Measurements from ENCODE around the gene WDFY3. TPM values are rescaled to one million over a fixed set of nuclear protein-coding genes. Genes with fewer than 3 reads are reported as not detected.
A peak's percentile ranks its signal among the peaks of the same experiment; 100 is the strongest.

The WDFY3 gene
- total and polyA plus RNA-seq, 7 donors: 3.2 to 54.2 (median 38.2) TPM

DNA sequence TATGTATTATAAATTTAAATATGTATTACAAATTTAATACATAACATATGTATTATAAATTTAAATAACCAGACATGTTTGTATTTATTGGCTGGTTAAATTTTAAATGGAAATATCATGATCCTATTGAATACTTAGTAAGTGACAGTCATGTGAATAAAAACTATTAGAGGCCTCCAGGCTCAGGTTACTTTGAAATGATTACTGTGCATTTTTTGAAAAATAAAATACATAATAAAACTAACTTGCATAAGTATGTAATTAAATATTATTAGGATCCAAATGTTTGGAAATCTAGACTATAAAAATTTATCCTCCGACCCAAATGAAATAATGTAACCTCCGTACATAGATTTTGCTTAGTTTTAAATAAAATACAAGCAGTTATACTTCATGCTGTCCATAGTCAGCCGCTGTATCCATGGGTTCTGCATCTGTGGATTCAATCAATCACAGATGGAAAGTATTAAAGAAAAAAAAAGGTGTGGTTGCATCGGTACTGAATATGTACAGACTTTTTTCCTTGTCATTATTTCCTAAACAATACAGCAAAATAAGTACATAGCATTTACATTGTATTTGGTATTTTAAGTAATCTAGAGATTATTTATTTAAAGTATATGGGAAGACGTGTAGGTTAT is 140.7 kb downstream of the WDFY3 start:
- Histone ChIP-seq H3K4me1 (no peaks in the 10 kb centered on the region), H3K4me3 (no peak overlapping the region), H3K27me3 (ENCODE audit: insufficient read depth in 3 of 3, low read length in 2 of 3) (no peaks in the 10 kb centered on the region), H3K9me3 (no peaks in the 10 kb centered on the region), H3K27ac (no peak overlapping the region), H3K36me3 (ENCODE audit: insufficient read depth in 1 of 2, low read depth in 1 of 2) (peaks cover 0 to 53% of the 10 kb centered on the region in 2 donors)
- ATAC-seq (no peak), DNase-seq (no peak)
- intact Hi-C loops (cut with DNase I): no loop called here
- TF ChIP-seq, protein P1, sequence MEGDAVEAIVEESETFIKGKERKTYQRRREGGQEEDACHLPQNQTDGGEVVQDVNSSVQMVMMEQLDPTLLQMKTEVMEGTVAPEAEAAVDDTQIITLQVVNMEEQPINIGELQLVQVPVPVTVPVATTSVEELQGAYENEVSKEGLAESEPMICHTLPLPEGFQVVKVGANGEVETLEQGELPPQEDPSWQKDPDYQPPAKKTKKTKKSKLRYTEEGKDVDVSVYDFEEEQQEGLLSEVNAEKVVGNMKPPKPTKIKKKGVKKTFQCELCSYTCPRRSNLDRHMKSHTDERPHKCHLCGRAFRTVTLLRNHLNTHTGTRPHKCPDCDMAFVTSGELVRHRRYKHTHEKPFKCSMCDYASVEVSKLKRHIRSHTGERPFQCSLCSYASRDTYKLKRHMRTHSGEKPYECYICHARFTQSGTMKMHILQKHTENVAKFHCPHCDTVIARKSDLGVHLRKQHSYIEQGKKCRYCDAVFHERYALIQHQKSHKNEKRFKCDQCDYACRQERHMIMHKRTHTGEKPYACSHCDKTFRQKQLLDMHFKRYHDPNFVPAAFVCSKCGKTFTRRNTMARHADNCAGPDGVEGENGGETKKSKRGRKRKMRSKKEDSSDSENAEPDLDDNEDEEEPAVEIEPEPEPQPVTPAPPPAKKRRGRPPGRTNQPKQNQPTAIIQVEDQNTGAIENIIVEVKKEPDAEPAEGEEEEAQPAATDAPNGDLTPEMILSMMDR (IDR thresholded peaks at IDR 0.05): no peak
- 91 to 93% (median 92%) methylated on average over 5 of the region's 5 CpGs for WGBS, 3 donors

DNA sequence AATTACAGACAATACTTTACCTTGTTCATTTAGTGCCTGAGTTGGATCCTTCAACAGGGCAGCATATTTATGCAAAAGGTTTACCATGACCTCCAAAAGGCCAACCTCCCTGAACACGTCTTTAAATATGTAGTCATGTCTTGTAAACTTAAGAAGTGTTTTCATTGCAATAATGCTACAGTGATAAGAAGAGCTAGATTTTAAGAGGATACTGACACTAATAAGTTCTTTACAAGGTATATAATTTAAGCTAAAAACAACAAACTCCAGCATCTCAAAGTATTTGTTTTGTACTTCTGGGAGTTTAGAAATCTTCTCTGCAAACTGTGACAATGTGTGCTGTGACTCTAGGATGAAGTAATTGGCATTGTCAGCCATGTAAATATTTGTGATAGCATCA is 145.4 kb downstream of the WDFY3 start:
- no peaks in the 10 kb centered on the region for H3K27me3 ChIP-seq (ENCODE audit: insufficient read depth in 3 of 3, low read length in 2 of 3)
- H3K4me3 ChIP-seq: no peak overlapping the region
- H3K9me3 ChIP-seq: no peaks in the 10 kb centered on the region
- WGBS, 3 donors: 84 to 91% (median 88%) methylated on average over 1 of the region's 1 CpG
- peaks cover 2 to 65% of the 10 kb centered on the region in 2 donors for H3K36me3 ChIP-seq (ENCODE audit: insufficient read depth in 1 of 2, low read depth in 1 of 2)
- DNase-seq: no peak
- no peak overlapping the region for H3K27ac ChIP-seq
- TF ChIP-seq, protein P1 (IDR thresholded peaks at IDR 0.05): no peak
- intact Hi-C loops (cut with DNase I): no loop called here
- no peak for ATAC-seq
- no peaks in the 10 kb centered on the region for H3K4me1 ChIP-seq

DNA sequence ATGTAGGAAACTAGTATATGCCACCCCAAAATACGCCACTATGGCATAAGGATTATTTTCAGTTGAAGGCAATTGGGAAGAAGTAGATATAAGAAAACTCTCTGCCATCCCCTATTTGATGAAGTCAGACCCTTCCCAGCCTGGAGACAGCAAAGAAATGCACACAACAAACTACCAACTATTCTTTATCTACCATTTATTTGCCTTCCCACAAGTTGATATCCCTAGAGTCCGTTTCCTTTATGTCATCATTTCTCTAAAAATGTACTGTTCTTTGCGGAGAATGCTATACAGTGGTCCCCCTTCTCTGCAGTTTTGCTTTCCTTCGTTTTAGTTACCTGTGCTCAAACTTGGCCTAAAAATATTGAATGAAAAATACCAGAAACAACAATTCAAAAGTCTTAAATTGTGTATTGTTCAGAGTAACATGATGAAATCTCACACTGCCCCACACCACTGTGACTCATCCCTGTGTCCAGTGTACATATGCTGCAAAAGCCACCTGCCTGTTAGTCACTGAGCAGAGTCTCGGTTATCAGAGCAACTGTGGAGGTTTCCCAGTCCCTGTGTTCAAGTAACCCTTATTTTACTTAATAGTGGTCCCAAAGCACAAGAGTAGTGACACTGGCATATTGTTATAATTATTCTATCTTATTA is 152.3 kb downstream of the WDFY3 start:
- intact Hi-C loops (cut with DNase I): no loop called here
- H3K27ac ChIP-seq: peak overlapping the region; percentile 64
- no peak overlapping the region for H3K4me3 ChIP-seq
- H3K9me3 ChIP-seq: no peaks in the 10 kb centered on the region
- DNase-seq (peak in 1 of 2 donors; percentile 24), ATAC-seq (peak; percentile 94 to 100 (median 98))
- H3K36me3 ChIP-seq (ENCODE audit: insufficient read depth in 1 of 2, low read depth in 1 of 2): peaks cover 0 to 53% of the 10 kb centered on the region in 2 donors
- H3K4me1 ChIP-seq: peaks cover 8% of the 10 kb centered on the region
- no peaks in the 10 kb centered on the region for H3K27me3 ChIP-seq (ENCODE audit: insufficient read depth in 3 of 3, low read length in 2 of 3)
- TF ChIP-seq, protein P1 (IDR thresholded peaks at IDR 0.05): no peak
- 83 to 89% (median 86%) methylated on average over 5 of the region's 5 CpGs for WGBS, 3 donors

DNA sequence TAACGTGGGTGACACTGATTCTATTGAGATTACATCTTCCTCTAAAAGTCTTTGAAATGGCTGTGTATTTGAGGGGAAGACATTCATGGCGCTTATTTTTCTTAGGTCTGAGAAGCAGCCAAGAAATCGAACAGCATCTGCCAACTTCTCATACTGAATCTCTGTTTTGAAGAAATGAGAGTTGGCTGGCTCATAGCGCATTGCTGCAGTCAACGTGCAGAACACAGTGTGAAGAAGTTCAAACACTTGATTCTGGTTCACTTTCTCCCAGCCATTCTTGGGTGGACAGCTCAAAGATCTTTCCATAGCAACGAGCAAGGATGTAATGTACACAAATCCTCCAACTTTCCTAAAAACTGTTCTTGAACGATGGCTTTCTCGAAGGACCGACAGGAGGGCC is 156.5 kb downstream of the WDFY3 start:
- Histone ChIP-seq H3K27me3 (ENCODE audit: insufficient read depth in 3 of 3, low read length in 2 of 3) (no peaks in the 10 kb centered on the region), H3K27ac (no peak overlapping the region), H3K9me3 (no peaks in the 10 kb centered on the region), H3K36me3 (ENCODE audit: insufficient read depth in 1 of 2, low read depth in 1 of 2) (peaks cover 0 to 40% of the 10 kb centered on the region in 2 donors), H3K4me3 (no peak overlapping the region), H3K4me1 (peaks cover 3% of the 10 kb centered on the region)
- intact Hi-C loops (cut with DNase I): no loop called here
- DNase-seq (no peak), ATAC-seq (no peak)
- WGBS, 3 donors: 79 to 87% (median 81%) methylated on average over 9 of the region's 9 CpGs
- TF ChIP-seq, protein P1 (IDR thresholded peaks at IDR 0.05): no peak

All from psoas muscle (tissue), 8 donors.